HFF-Myc (cell line): ENCODE results near the gene SIGLEC10.
A peak's percentile ranks its signal among the peaks of the same experiment; 100 is the strongest.

Experiments used
- DNase-seq: peaks from one replicate; pipeline ENCODE4 v3.0.0-alpha.2; 2011; ENCODE audit warnings: low read depth; ENCODE audit errors: extremely low read depth
- H3K4me3 ChIP-seq: replicated peaks from 2 replicates; pipeline ENCODE4 v1.5.1; 2011; ENCODE audit warnings: low read depth, mild to moderate bottlenecking, control low read depth, low read length
- CTCF ChIP-seq: IDR thresholded peaks from 2 replicates; pipeline ENCODE4 v1.5.1; 2012; ENCODE audit warnings: mild to moderate bottlenecking, low read depth, low read length, control low read depth; ENCODE audit errors: missing control alignments

Gene SIGLEC10

DNA sequence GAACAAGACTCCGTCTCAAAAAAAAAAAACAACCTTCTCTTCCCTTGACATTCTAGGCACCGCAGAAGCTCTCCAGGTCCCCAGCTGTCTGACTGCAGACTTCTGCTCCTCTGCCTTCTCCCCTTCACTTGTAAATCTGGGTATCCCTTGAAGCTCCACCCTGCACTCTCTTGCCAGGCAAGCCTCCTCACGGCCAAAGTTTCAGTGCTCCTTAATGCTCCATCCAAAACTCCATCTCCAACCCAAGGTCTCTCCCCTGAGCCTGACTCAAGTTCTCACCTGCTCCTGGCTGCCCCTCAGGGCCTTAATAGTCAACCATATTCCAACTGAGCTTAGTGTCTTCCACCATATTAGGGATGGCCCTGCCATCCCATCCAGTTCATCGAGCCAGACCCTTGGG lies 47.2 kb downstream of the SIGLEC10 start:
- no peak overlapping the region for H3K4me3 ChIP-seq
- no peak for TF ChIP-seq CTCF
- DNase-seq = no peak

DNA sequence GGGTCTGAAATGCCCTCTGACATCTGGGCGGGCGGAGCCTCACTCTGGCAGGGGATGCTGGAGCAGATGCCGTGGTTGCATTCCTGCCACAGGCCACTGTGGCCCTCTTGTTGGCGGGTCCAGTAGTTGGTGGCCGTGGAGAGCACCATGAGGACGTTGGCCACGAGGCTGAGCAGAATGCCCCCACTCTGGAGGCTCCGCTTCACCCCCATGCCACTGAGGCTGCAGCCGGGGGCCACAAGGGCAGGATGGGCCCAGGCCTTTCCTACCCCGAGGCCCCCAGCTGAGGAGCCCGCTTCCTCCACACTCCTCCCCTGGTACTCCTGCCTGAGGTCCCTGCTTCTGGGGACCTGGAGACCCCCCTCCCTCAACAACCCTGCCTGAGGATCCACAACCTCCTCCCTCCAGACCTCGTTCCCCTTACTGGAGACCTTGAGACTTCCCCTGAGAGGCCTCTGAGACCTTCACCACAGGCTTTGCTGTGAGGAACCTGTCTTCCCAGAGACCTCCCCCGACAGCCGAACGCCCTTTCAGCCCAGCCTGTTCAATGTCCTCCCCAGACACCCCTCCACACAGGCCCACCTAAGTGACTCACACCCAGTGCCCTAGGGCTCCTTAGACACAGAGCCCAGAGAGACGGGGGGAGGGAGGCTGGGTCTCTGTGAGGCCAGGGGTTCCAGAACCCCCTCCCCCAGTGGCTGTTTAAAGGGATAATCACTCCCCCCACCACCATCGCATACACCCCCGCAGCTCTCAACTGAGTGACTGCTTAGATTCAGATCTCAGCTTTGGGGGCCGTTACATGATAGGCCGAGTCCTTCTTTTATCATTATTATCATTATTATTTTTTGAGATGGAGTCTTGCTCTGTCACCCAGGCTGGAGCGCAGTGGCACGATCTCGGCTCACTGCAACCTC lies 48.8 kb downstream of the SIGLEC10 start, which contains the start of gene CLDND2:
TSS of gene CLDND2 (minus strand) at position 638 of the 917 bp plus-strand sequence. CDS start at position 212, 426 bp downstream.
- no peak for TF ChIP-seq CTCF
- DNase-seq = no peak
- peak within 1 kb of the TSS; percentile 92 for H3K4me3 ChIP-seq

DNA sequence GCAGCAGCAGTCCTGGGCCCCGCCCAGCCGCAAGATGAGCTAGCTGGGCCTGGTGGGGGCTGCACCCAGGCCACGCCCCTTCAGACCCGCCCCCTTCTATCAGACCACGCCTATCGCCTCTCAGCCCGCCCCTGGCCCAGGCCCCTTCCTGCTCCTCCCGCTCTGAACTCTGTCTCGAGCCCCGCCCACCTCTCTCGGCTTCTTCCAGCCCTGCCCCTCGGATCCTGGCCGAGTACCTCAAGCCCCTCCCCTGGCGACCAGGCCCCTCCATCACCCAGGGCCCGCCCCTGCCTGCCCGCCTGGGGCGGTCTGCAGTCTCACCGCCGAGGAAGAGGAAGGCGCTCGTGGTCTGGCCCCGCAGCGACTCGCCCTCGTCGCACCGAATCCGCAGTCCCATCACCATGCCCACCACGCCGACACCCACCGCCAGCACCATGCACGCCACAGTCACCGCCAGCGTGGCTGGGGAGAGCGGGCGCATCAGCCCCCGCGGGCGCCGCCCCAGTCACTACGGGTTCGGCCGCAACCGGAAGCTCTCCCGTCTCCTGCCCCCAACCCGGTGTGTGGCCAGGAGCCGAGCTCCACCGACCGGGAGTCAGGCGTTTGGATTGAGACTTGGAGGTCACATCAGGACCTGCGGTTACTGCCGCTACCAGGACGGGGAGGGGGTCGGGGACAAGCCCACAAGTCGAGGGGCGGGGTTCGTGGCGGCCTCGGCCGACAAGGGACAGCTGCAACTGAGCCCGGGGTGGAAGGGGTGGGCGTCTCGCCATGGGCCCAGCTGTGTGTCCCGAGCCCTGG lies 49.7 kb downstream of the SIGLEC10 start:
- peak; percentile 93 for DNase-seq
- TF ChIP-seq CTCF = no peak
- peak overlapping the region; percentile 92 for H3K4me3 ChIP-seq

- peak overlapping the region; percentile 92 for H3K4me3 ChIP-seq
- DNase-seq = no peak
- TF ChIP-seq CTCF = no peak
Measured at GRCh38 chr19:51367255-51367564, 50.2 kb downstream of the SIGLEC10 start.

- DNase-seq = peak; percentile 94
- no peak for TF ChIP-seq CTCF
- peak overlapping the region; percentile 92 for H3K4me3 ChIP-seq
Measured at GRCh38 chr19:51366389-51367254, 50.8 kb downstream of the SIGLEC10 start.

- no peak for TF ChIP-seq CTCF
- DNase-seq = no peak
- peak within 1 kb of the TSS; percentile 92 for H3K4me3 ChIP-seq
Measured at GRCh38 chr19:51365965-51366388, 51.5 kb downstream of the SIGLEC10 start, which contains the start of gene ETFB. TSS of gene ETFB (minus strand) at chr19:51366388. CDS start at chr19:51366326, 62 bp downstream.
